Uterus (tissue), 2 donors: Measurements from ENCODE around the gene PPP1R14D.

Source experiments
- POLR2A ChIP-seq, 2 donors: fragments of 450-650 bp; IDR thresholded peaks; one replicate each; pipeline ENCODE4 v1.6.1; 2016; ENCODE audit warnings: antibody characterized with exemption in 2 of 2, mild to moderate bottlenecking in 1 of 2, moderate library complexity in 1 of 2
- TF ChIP-seq, protein P1 (sequence below), 4 experiments: fragments of 200-600 bp in 2 of 4; fragments of 450-650 bp in 2 of 4; sonication (generic) in 2 of 4; IDR thresholded peaks; one replicate each; pipeline ENCODE4 v1.5.1; 2016 to 2019; ENCODE audit warnings: antibody characterized with exemption in 4 of 4, mild to moderate bottlenecking in 2 of 4, moderate library complexity in 1 of 4

DNA sequence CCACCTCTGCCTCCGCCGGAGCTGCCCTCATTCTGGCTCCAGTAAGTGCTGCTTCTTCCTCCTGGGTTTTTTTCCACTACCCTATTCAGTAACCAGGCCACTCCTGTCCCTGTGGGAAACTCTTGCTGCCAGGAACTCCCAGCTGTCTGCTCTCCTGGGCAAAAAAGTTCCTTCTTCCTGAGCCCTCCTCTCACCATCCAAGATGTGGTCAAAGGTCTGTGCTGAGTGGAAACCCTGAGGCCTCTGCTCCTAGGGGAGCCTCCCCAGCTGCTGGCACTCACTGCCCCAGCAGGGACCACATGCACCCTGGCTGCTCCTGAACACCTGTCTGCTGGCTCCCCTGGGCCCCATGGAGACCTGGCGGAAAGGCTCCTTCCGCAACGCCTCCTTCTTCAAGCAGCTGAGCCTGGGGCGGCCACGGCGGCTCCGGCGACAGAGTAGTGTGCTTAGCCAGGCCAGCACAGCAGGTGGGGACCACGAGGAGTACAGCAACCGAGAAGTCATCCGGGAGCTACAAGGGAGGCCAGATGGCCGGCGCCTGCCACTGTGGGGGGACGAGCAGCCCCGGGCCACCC is 58.3 kb downstream of the PPP1R14D start:
- TF ChIP-seq, protein P1, sequence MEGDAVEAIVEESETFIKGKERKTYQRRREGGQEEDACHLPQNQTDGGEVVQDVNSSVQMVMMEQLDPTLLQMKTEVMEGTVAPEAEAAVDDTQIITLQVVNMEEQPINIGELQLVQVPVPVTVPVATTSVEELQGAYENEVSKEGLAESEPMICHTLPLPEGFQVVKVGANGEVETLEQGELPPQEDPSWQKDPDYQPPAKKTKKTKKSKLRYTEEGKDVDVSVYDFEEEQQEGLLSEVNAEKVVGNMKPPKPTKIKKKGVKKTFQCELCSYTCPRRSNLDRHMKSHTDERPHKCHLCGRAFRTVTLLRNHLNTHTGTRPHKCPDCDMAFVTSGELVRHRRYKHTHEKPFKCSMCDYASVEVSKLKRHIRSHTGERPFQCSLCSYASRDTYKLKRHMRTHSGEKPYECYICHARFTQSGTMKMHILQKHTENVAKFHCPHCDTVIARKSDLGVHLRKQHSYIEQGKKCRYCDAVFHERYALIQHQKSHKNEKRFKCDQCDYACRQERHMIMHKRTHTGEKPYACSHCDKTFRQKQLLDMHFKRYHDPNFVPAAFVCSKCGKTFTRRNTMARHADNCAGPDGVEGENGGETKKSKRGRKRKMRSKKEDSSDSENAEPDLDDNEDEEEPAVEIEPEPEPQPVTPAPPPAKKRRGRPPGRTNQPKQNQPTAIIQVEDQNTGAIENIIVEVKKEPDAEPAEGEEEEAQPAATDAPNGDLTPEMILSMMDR (IDR thresholded peaks at IDR 0.05) = no peak
- TF ChIP-seq POLR2A (IDR thresholded peaks at IDR 0.05) = no peak
